Measurements from ENCODE around the gene OST4.

Gene OST4

GRCh38 chr2:27054721-27055120 is 16.7 kb downstream of the OST4 start:
- in situ Hi-C loops (cut with HindIII; ENCODE audit: low pct_ligation_motif_present, low sequenced_read_pairs), result no loop called here
- no peak for DNase-seq
- TF ChIP-seq CTCF (IDR thresholded peaks at IDR 0.05; ENCODE audit: low read depth, low read length, missing control alignments), result no peak
- H3K36me3 ChIP-seq (replicated peaks), result peaks cover 25% of the 10 kb centered on the region
- no peaks in the 10 kb centered on the region for H3K27me3 ChIP-seq (replicated peaks)
- no peak overlapping the region for H3K4me3 ChIP-seq (ENCODE audit: low read depth, low read length)
- no peak overlapping the region for H3K27ac ChIP-seq

GRCh38 chr2:27053776-27054175 is 17.7 kb downstream of the OST4 start:
- Histone ChIP-seq H3K4me3 (ENCODE audit: low read depth, low read length) (no peak overlapping the region), H3K27me3 (replicated peaks) (no peaks in the 10 kb centered on the region), H3K36me3 (replicated peaks) (peaks cover 19% of the 10 kb centered on the region), H3K27ac (no peak overlapping the region)
- no peak for DNase-seq
- in situ Hi-C loops (cut with HindIII; ENCODE audit: low pct_ligation_motif_present, low sequenced_read_pairs), result no loop called here
- TF ChIP-seq CTCF (IDR thresholded peaks at IDR 0.05; ENCODE audit: low read depth, low read length, missing control alignments), result no peak

- no peak overlapping the region for H3K4me3 ChIP-seq (ENCODE audit: low read depth, low read length)
- in situ Hi-C loops (cut with HindIII; ENCODE audit: low pct_ligation_motif_present, low sequenced_read_pairs), result no loop called here
- TF ChIP-seq CTCF (IDR thresholded peaks at IDR 0.05; ENCODE audit: low read depth, low read length, missing control alignments), result no peak
- DNase-seq, result no peak
- H3K27me3 ChIP-seq (replicated peaks), result no peaks in the 10 kb centered on the region
- peaks cover 19% of the 10 kb centered on the region for H3K36me3 ChIP-seq (replicated peaks)
- H3K27ac ChIP-seq, result no peak overlapping the region
These were observed 18.1 kb downstream of the OST4 start for GRCh38 chr2:27053321-27053720.

GRCh38 chr2:27051902-27052645 is 19.4 kb downstream of the OST4 start:
- in situ Hi-C loops (cut with HindIII; ENCODE audit: low pct_ligation_motif_present, low sequenced_read_pairs), result no loop called here
- H3K27me3 ChIP-seq (replicated peaks), result no peaks in the 10 kb centered on the region
- H3K27ac ChIP-seq, result peak overlapping the region; percentile 71
- no peak for TF ChIP-seq CTCF (IDR thresholded peaks at IDR 0.05; ENCODE audit: low read depth, low read length, missing control alignments)
- DNase-seq, result no peak
- peaks cover 13% of the 10 kb centered on the region for H3K36me3 ChIP-seq (replicated peaks)
- peak overlapping the region; percentile 86 for H3K4me3 ChIP-seq (ENCODE audit: low read depth, low read length)

- Histone ChIP-seq H3K27me3 (replicated peaks) (no peaks in the 10 kb centered on the region), H3K4me3 (ENCODE audit: low read depth, low read length) (peak within 1 kb of the TSS; percentile 86), H3K36me3 (replicated peaks) (peaks cover 12% of the 10 kb centered on the region), H3K27ac (peak within 1 kb of the TSS; percentile 71)
- TF ChIP-seq CTCF (IDR thresholded peaks at IDR 0.05; ENCODE audit: low read depth, low read length, missing control alignments), result no peak
- peak; percentile 93 for DNase-seq
- in situ Hi-C loops (cut with HindIII; ENCODE audit: low pct_ligation_motif_present, low sequenced_read_pairs), result no loop called here
These were observed 20.2 kb downstream of the OST4 start, which contains the start of gene AGBL5 for GRCh38 chr2:27050996-27051901. AGBL5 (plus strand) TSS chr2:27051668; CDS start chr2:27052959, 1,291 bp downstream.

Data from brain microvascular endothelial cell (primary cell).